H1 (cell line): ENCODE results near the gene EPB42. TPM values are rescaled to one million over a fixed set of nuclear protein-coding genes. Genes with fewer than 3 reads are reported as not detected.

Experiments
- CHD2 ChIP-seq: IDR thresholded peaks from 2 replicates; pipeline ENCODE4 v1.6.1; 2012; ENCODE audit warnings: low read length, improper control_type of control experiment
- KDM1A ChIP-seq: fragments of 200-600, 300-600 bp; sonication (generic); IDR thresholded peaks from 2 replicates; pipeline ENCODE4 v1.7.1; 2016; ENCODE audit warnings: mild to moderate bottlenecking, low read length, borderline replicate concordance
- SP2 ChIP-seq: IDR thresholded peaks from 2 replicates; pipeline ENCODE4 v1.6.1; 2012; ENCODE audit warnings: mild to moderate bottlenecking, low read length, inconsistent platforms
- SUZ12 ChIP-seq: fragments of 200-600 bp; sonication (generic); IDR thresholded peaks from 2 replicates; pipeline ENCODE4 v1.6.1; 2012; ENCODE audit warnings: mild to moderate bottlenecking, inconsistent platforms, low read length, moderate library complexity, mixed read lengths
- polyA plus RNA-seq, 7 experiments: library from polyadenylated mRNA; depleted of rRNA in 3 of 7; stranded (reverse) in 5 of 7; unstranded in 2 of 7; fragments of >200 nt in 5 of 7; fragments of 200-250 nt in 2 of 7; gene quantifications; 1 replicate in 5 of 7; 2 replicates in 1 of 7; 4 replicates in 1 of 7; pipeline versions ENCODE4 v1.2.1 to v1.2.3, GENCODE V29; 2011 to 2013; ENCODE audit warnings: missing spikeins in 2 of 7, mixed read lengths in 2 of 7
- total RNA-seq: library from RNA; stranded (reverse); fragmentation: NEBNext Ultra II Directional; extraction: Animal tissue kit (Norgen Biotek cat#: 25700); gene quantifications from 2 replicates; pipeline ENCODE4 v1.2.1, GENCODE V29; 2021

EPB42 gene
- total and polyA plus RNA-seq, 2 of the 8 experiments (the other 6 are each of a cell fraction or from before 2014, with no cell fraction given): not detected

DNA sequence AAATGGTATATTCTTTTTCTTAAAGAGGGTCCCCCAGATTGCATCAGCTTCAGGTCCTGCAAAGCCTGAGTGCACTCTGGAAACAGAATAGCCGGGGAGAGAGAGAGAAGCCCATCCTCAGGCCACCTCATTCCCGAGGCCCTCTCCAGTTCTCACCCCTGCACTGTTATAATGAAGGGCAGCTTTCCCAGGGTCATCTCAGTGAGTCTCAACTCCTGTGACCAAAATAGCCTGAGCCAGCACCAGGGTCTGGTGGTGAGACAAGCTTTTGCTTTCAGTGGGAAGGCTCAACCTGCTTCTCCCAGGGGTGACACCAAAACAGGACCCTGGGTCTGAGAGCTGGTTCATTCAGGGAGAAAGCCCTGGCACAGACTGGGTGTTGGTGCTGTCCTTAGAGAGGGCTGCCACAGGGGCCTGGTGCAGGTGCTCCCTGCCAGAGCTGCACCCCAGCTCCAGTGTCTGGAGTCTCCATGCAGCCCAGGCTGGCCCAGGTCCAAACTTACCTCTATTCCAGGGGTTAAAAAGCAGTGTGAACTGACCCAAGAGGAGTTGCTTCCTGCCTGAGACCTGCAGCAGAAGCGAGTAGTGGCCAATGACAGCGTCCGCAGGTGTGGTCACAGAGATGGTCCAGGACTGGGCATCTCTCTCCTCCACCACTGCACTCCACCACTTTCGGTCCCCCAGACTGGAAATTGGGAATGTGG, 6.1 kb downstream of the EPB42 start (continued):
- no peak for TF ChIP-seq SP2
- TF ChIP-seq CHD2: no peak
- no peak for TF ChIP-seq SUZ12
- no peak for TF ChIP-seq KDM1A
